PC-9 (cell line): ENCODE measurements around the gene CEMIP2. TPM values are rescaled to one million over a fixed set of nuclear protein-coding genes. Genes with fewer than 3 reads are reported as not detected.

Experiments
- BruUV-seq: library from RNA; stranded (reverse); fragments of 400-500 nt; replicated peaks from 2 replicates; lab custom pipeline; 2021; lab: Mats Ljungman, UMichigan
- CTCF ChIA-PET: fragments of 300-600 bp; sonication (Branson Sonifier 250); formaldehyde crosslinking; loops from one replicate; lab custom pipeline; 2022; ENCODE audit warnings: antibody characterized with exemption; lab: Charles Lee
- POLR2A ChIA-PET: fragments of 300-600 bp; sonication (Branson Sonifier 250); formaldehyde crosslinking; loops from one replicate; lab custom pipeline; 2022; ENCODE audit warnings: antibody characterized with exemption; ENCODE audit not compliant: unreplicated experiment; lab: Charles Lee
- DNase-seq, 2 experiments: peaks; one replicate each; pipeline versions ENCODE4 v3.0.0 to v3.0.0-alpha.2; 2015 to 2022; ENCODE audit warnings: mixed read lengths in 1 of 2
- H2AFZ ChIP-seq: fragments of 200-600 bp; sonication (generic); 2 replicates; pipeline ENCODE4 v1.8.1; 2017; ENCODE audit warnings: antibody characterized with exemption
- H3F3A ChIP-seq: fragments of 200-600 bp; sonication (generic); 2 replicates; pipeline ENCODE4 v1.8.1; 2017; ENCODE audit warnings: antibody characterized with exemption, mild to moderate bottlenecking, low read depth; ENCODE audit not compliant: insufficient read depth
- H3K27ac ChIP-seq: fragments of 200-600 bp; sonication (generic); 2 replicates; pipeline ENCODE4 v1.6.1; 2016; ENCODE audit warnings: mixed run types
- H3K27me3 ChIP-seq: fragments of 200-600 bp; sonication (generic); 2 replicates; pipeline ENCODE4 v1.6.1; 2016; ENCODE audit warnings: low read depth, mixed run types; ENCODE audit not compliant: insufficient read depth
- H3K36me3 ChIP-seq: fragments of 200-600 bp; sonication (generic); 2 replicates; pipeline ENCODE4 v1.6.1; 2016; ENCODE audit warnings: low read depth, mixed run types
- H3K4me1 ChIP-seq: fragments of 200-600 bp; sonication (generic); replicated peaks from 2 replicates; pipeline ENCODE4 v1.6.1; 2016; ENCODE audit warnings: mixed run types; ENCODE audit not compliant: insufficient read depth
- H3K4me2 ChIP-seq: fragments of 200-600 bp; sonication (generic); 2 replicates; pipeline ENCODE4 v1.6.1; 2017; ENCODE audit warnings: mixed run types
- H3K4me3 ChIP-seq: fragments of 200-600 bp; sonication (generic); 2 replicates; pipeline ENCODE4 v1.6.1; 2016; ENCODE audit warnings: mixed run types
- H3K79me2 ChIP-seq: fragments of 200-600 bp; sonication (generic); 2 replicates; pipeline ENCODE4 v1.6.1; 2017; ENCODE audit warnings: low read depth, mixed run types
- H3K9me2 ChIP-seq: fragments of 200-600 bp; sonication (generic); 2 replicates; pipeline ENCODE4 v1.8.1; 2017; ENCODE audit warnings: mild to moderate bottlenecking; ENCODE audit not compliant: insufficient read depth
- H3K9me3 ChIP-seq: fragments of 200-600 bp; sonication (generic); 2 replicates; pipeline ENCODE4 v1.8.1; 2016; ENCODE audit warnings: low read depth; ENCODE audit not compliant: insufficient read depth
- H4K20me1 ChIP-seq: fragments of 200-600 bp; sonication (generic); 2 replicates; pipeline ENCODE4 v1.8.1; 2017; ENCODE audit not compliant: insufficient read depth
- CTCF ChIP-seq: fragments of 200-600 bp; sonication (generic); conservative IDR thresholded peaks from 2 replicates; pipeline ENCODE4 v1.6.1; 2017; ENCODE audit warnings: mixed run types, antibody characterized with exemption, mild to moderate bottlenecking, moderate library complexity
- EZH2 ChIP-seq: fragments of 200-600 bp; sonication (generic); IDR thresholded peaks from 2 replicates; pipeline ENCODE4 v1.8.0; 2017; ENCODE audit warnings: antibody characterized with exemption, low read depth
- intact Hi-C: fragments of 100-400 bp; cut with micrococcal nuclease; formaldehyde crosslinking; loops from one replicate; pipeline ENCODE4 v1.10.0; 2022; ENCODE audit not compliant: unreplicated experiment
- total RNA-seq: library from RNA; stranded (reverse); gene quantifications from 2 replicates; pipeline ENCODE4 v1.2.3, GENCODE V29; 2021

CEMIP2 gene
- total RNA-seq, 1 experiment from 2014 or later, result 77.0 TPM

GRCh38 chr9:71672573-71672972 is 95.7 kb downstream of the CEMIP2 start:
- Histone ChIP-seq H3K27me3 (no peaks in the 10 kb centered on the region), H4K20me1 (no peaks in the 10 kb centered on the region), H3K4me3 (no peak overlapping the region), H3K4me1 (peaks cover 37% of the 10 kb centered on the region), H3K9me2 (no peaks in the 10 kb centered on the region), H3K27ac (no peak overlapping the region), H2AFZ (no peak overlapping the region), H3K36me3 (no peaks in the 10 kb centered on the region), H3K4me2 (no peak overlapping the region), H3F3A (peaks cover 28% of the 10 kb centered on the region; the same call in 1 of the 2 replicates), H3K79me2 (no peaks in the 10 kb centered on the region), H3K9me3 (peaks cover 15% of the 10 kb centered on the region)
- ChIA-PET POLR2A (no interaction called here), CTCF (interaction anchor here (0.7 kb wide), 1 partner anchor 17 kb away, joined by 5 read pairs; no protein-coding TSS in a partner anchor)
- intact Hi-C loops, result no loop called here
- TF ChIP-seq CTCF (no peak), EZH2 (no peak)
- no peak for DNase-seq
- BruUV-seq, result no TSS peak

- Histone ChIP-seq H3K27me3 (no peaks in the 10 kb centered on the region), H2AFZ (no peak overlapping the region), H3K4me1 (peaks cover 24% of the 10 kb centered on the region), H3F3A (peaks cover 24% of the 10 kb centered on the region), H3K4me3 (no peak overlapping the region), H3K9me3 (peaks cover 14% of the 10 kb centered on the region), H3K4me2 (no peak overlapping the region), H3K9me2 (no peaks in the 10 kb centered on the region), H3K36me3 (no peaks in the 10 kb centered on the region), H3K79me2 (no peaks in the 10 kb centered on the region), H3K27ac (no peak overlapping the region), H4K20me1 (no peaks in the 10 kb centered on the region)
- TF ChIP-seq CTCF (no peak), EZH2 (no peak)
- ChIA-PET CTCF (no interaction called here), POLR2A (no interaction called here)
- intact Hi-C loops, result no loop called here
- no TSS peak for BruUV-seq
- DNase-seq, result no peak
Observed at GRCh38 chr9:71671289-71671688, 97.0 kb downstream of the CEMIP2 start.

GRCh38 chr9:71670121-71670520 is 98.2 kb downstream of the CEMIP2 start:
- no peaks in the 10 kb centered on the region for H3K9me2 ChIP-seq
- TF ChIP-seq CTCF (no peak), EZH2 (no peak)
- no peak overlapping the region for H3K4me2 ChIP-seq
- intact Hi-C loops, result no loop called here
- DNase-seq, result no peak
- no peaks in the 10 kb centered on the region for H3K27me3 ChIP-seq
- no peaks in the 10 kb centered on the region for H4K20me1 ChIP-seq
- H3K4me3 ChIP-seq, result no peak overlapping the region
- H3K79me2 ChIP-seq, result no peaks in the 10 kb centered on the region
- no peak overlapping the region for H2AFZ ChIP-seq
- H3F3A ChIP-seq, result peaks cover 13% of the 10 kb centered on the region
- H3K4me1 ChIP-seq, result peaks cover 13% of the 10 kb centered on the region
- H3K36me3 ChIP-seq, result no peaks in the 10 kb centered on the region
- H3K9me3 ChIP-seq, result peaks cover 9% of the 10 kb centered on the region; the same call in 1 of the 2 replicates
- BruUV-seq, result no TSS peak
- ChIA-PET CTCF (no interaction called here), POLR2A (interaction anchor here (0.7 kb wide), 1 partner anchor 19 kb away, joined by 4 read pairs; no protein-coding TSS in a partner anchor)
- no peak overlapping the region for H3K27ac ChIP-seq
